NT2/D1 (cell line): ENCODE data around the gene CHORDC1.

Experiments
- DNase-seq: peaks from one replicate; pipeline ENCODE4 v3.0.0-alpha.2; 2011; ENCODE audit warnings: low read depth, low spot score
- H3K27me3 ChIP-seq: 2 replicates; pipeline ENCODE4 v1.6.0; 2011; ENCODE audit warnings: mild to moderate bottlenecking; ENCODE audit not compliant: insufficient read length, insufficient read depth
- H3K36me3 ChIP-seq: 2 replicates; pipeline ENCODE4 v1.6.1; 2011; ENCODE audit warnings: mild to moderate bottlenecking, low read length, mixed read lengths; ENCODE audit not compliant: insufficient read depth, insufficient read length
- H3K4me1 ChIP-seq: 2 replicates; pipeline ENCODE4 v1.5.1; 2011; ENCODE audit not compliant: insufficient read depth, insufficient read length
- H3K4me3 ChIP-seq: 2 replicates; pipeline ENCODE4 v1.5.1; 2011; ENCODE audit warnings: low read depth; ENCODE audit not compliant: insufficient read length
- H3K9ac ChIP-seq: 2 replicates; pipeline ENCODE4 v1.6.0; 2011; ENCODE audit warnings: low read depth; ENCODE audit not compliant: insufficient read length
- H3K9me3 ChIP-seq: 2 replicates; pipeline ENCODE4 v1.5.1; 2011; ENCODE audit warnings: mild to moderate bottlenecking, low read length; ENCODE audit not compliant: insufficient read depth
- SUZ12 ChIP-seq: IDR thresholded peaks from 2 replicates; pipeline ENCODE4 v1.6.1; 2011; ENCODE audit not compliant: insufficient read length, insufficient read depth; ENCODE audit errors: extremely low read depth
- YY1 ChIP-seq: IDR thresholded peaks from 2 replicates; pipeline ENCODE4 v1.6.1; 2011; ENCODE audit not compliant: insufficient read length, insufficient read depth
- ZNF274 ChIP-seq: IDR thresholded peaks from 2 replicates; pipeline ENCODE4 v1.6.1; 2011; ENCODE audit warnings: mild to moderate bottlenecking, low read depth, low read length

Gene CHORDC1

DNA sequence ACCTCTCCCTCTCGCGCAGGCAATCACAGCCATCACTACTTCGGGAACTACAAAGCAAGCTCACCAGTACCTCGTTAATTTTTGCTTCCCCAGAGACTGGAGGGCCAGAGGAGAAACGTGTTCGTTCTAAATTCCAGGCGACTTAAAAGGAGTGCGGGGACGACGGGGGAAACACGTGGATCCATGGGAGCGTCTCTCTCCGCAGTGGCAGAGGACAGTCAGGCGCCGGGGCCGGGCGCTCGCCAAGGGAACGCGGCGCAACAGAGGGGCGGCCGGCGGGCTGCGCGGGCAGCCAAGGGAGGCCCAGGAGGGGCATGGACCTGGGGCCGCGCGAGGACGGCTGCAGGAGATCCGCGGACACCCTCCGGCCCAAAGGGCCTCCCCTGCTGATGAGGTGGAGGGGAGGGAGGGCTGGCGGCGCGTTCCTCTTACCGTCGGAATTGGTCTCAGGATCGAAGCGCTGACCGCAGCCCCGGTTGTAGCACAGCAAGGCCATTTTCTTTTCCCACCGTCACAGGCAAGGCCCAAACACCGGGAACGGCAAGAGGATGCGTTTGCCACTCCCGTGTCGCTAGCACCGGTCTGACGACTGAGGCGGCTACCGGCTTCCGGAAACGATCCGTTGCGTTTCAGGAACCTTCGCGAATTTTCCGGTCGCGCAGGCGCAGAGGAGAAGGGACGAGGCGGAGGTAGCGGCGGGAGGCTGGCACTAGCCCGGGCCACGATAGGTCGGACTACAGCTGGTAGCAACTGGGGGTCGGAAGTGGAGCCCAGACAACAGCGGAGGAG is at the start of gene CHORDC1:
Gene CHORDC1, minus strand, starts transcription at position 591 of the 789 bp plus-strand sequence. Its CDS starts 95 bp downstream, at position 496.
- TF ChIP-seq SUZ12, result no peak
- no peak for TF ChIP-seq YY1
- no peak for TF ChIP-seq ZNF274
- Histone ChIP-seq H3K4me1 (no peaks in the 10 kb centered on the region), H3K27me3 (no peaks in the 10 kb centered on the region)

DNA sequence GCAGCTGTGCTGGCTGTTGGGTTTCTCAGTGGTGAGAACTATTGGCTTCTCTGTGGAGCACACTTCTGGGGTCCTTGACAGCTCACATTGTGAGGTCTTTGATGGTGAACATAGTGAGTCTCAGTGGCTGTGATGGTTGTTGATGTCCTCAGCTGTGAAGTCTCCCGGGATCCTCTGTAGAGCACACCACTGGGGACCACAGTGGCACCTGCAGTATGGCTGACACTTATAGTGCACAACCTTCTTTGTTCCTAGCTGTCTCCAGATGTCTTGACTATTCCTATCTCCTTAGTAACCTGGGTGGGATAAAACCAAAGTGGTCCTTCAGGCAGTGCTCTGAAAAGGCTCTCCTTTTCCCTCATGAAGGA is 34.3 kb upstream of the CHORDC1 start:
- no peaks in the 10 kb centered on the region for H3K9me3 ChIP-seq
- H3K9ac ChIP-seq, result no peak overlapping the region
- H3K4me1 ChIP-seq, result no peaks in the 10 kb centered on the region
- no peaks in the 10 kb centered on the region for H3K27me3 ChIP-seq
- DNase-seq, result no peak
- no peak for TF ChIP-seq YY1
- no peak for TF ChIP-seq ZNF274
- TF ChIP-seq SUZ12, result no peak
- no peaks in the 10 kb centered on the region for H3K36me3 ChIP-seq
- H3K4me3 ChIP-seq, result no peak overlapping the region

More for the DNA sequence above, at the start of gene CHORDC1:
- Histone ChIP-seq H3K9me3 (peaks cover 11% of the 10 kb centered on the region; the same call in 1 of the 2 replicates), H3K4me3 (peak within 1 kb of the TSS; percentile 91), H3K9ac (peak within 1 kb of the TSS; percentile 93), H3K36me3 (peaks cover 9% of the 10 kb centered on the region)
- DNase-seq, result peak; percentile 58

DNA sequence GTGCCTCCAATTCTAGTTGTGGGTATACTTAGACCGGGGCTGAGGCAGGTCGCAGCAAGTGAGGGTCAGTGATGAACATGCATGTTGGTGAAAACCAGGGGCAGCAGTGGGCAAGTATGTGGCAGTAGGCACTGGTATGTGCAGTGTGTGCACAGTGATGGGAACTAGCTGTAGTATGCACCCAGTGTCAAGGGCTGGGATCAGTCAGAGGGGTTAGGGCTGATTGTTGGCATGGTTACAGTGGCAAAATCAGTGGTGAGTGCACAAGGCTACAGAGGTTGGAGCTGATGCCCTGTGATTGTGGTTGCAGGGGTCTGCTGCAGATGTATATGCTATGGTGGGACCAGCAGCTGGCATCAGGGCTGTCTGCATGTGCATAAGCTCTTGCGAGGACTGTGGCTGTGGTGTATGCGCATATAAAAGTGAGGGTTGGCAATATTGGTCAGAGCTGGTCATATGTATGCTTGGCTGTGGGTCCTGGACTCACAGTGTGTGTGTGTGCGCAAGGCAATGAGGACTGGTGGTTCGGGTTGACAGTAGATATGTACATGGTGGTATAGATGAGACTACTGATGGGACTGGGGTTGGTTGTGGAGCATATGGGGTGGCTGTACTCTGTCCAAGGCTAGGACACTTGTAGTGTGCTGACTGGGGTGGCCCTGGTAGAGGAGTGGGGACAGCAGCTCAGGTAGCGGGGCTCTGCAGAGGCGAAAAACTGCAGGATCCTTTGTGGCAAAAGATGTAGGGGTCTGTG is 33.7 kb upstream of the CHORDC1 start:
- no peaks in the 10 kb centered on the region for H3K4me1 ChIP-seq
- H3K36me3 ChIP-seq, result no peaks in the 10 kb centered on the region
- no peak for TF ChIP-seq SUZ12
- no peak for TF ChIP-seq ZNF274
- no peak for TF ChIP-seq YY1
- H3K4me3 ChIP-seq, result no peak overlapping the region
- no peaks in the 10 kb centered on the region for H3K27me3 ChIP-seq
- no peak overlapping the region for H3K9ac ChIP-seq
- no peak for DNase-seq
- H3K9me3 ChIP-seq, result no peaks in the 10 kb centered on the region

- Histone ChIP-seq H3K36me3 (no peaks in the 10 kb centered on the region), H3K9ac (no peak overlapping the region), H3K9me3 (no peaks in the 10 kb centered on the region), H3K27me3 (no peaks in the 10 kb centered on the region), H3K4me3 (no peak overlapping the region), H3K4me1 (no peaks in the 10 kb centered on the region)
- DNase-seq, result no peak
- TF ChIP-seq SUZ12 (no peak), YY1 (no peak), ZNF274 (no peak)
Observed at GRCh38 chr11:90254065-90254464, 31.2 kb upstream of the CHORDC1 start.

GRCh38 chr11:90252053-90252452 is 29.2 kb upstream of the CHORDC1 start:
- no peaks in the 10 kb centered on the region for H3K9me3 ChIP-seq
- H3K27me3 ChIP-seq, result no peaks in the 10 kb centered on the region
- H3K36me3 ChIP-seq, result no peaks in the 10 kb centered on the region
- no peak overlapping the region for H3K4me3 ChIP-seq
- H3K4me1 ChIP-seq, result no peaks in the 10 kb centered on the region
- TF ChIP-seq ZNF274, result no peak
- no peak for TF ChIP-seq YY1
- no peak for TF ChIP-seq SUZ12
- no peak overlapping the region for H3K9ac ChIP-seq
- DNase-seq, result no peak

DNA sequence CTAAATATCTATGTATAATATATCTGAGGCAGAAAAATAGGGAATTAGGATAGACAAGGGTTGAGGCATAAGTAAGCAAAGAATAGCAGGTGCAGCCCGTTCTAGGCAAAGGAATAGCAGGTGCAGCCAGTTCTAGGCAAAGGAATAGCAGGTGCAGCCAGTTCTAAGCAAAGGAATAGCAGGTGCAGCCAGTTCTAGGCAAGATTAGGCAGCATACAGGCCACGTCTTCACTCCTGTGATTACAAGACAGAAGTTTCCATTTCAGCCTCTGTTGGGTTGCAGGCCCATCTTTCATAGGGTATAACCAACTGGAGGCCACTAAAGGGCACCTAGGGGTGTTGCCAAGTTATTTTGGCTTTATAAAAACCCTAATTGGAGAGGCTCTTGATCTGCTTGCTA is 28.8 kb upstream of the CHORDC1 start:
- Histone ChIP-seq H3K9me3 (no peaks in the 10 kb centered on the region), H3K27me3 (no peaks in the 10 kb centered on the region), H3K9ac (no peak overlapping the region), H3K4me3 (no peak overlapping the region), H3K4me1 (no peaks in the 10 kb centered on the region), H3K36me3 (no peaks in the 10 kb centered on the region)
- no peak for DNase-seq
- no peak for TF ChIP-seq ZNF274
- TF ChIP-seq YY1, result no peak
- TF ChIP-seq SUZ12, result no peak

GRCh38 chr11:90250970-90251369 is 28.1 kb upstream of the CHORDC1 start:
- H3K9ac ChIP-seq, result no peak overlapping the region
- H3K4me1 ChIP-seq, result no peaks in the 10 kb centered on the region
- no peaks in the 10 kb centered on the region for H3K27me3 ChIP-seq
- H3K9me3 ChIP-seq, result no peaks in the 10 kb centered on the region
- DNase-seq, result no peak
- TF ChIP-seq SUZ12 (no peak), YY1 (no peak), ZNF274 (no peak)
- no peak overlapping the region for H3K4me3 ChIP-seq
- H3K36me3 ChIP-seq, result no peaks in the 10 kb centered on the region
